ENCODE measurements around the gene SEZ6.

Gene SEZ6

GRCh38 chr17:28911411-28912045 is 94.3 kb downstream of the SEZ6 start:
- no peak overlapping the region for H2AFZ ChIP-seq (ENCODE audit: low read depth, low read length)
- TF ChIP-seq CTCF (IDR thresholded peaks at IDR 0.05; ENCODE audit: borderline replicate concordance, extremely low read depth, low read length, poor library complexity, severe bottlenecking), result no peak
- no peak for TF ChIP-seq EZH2 (IDR thresholded peaks at IDR 0.05; ENCODE audit: borderline replicate concordance, low read depth, low read length, severe bottlenecking)
- peaks cover 97% of the 10 kb centered on the region for H3K36me3 ChIP-seq (ENCODE audit: insufficient read depth, low read length)
- H3K9ac ChIP-seq (ENCODE audit: low read depth, low read length), result no peak overlapping the region
- no peak overlapping the region for H3K4me2 ChIP-seq (ENCODE audit: insufficient read depth, low read length)
- ATAC-seq (ENCODE audit: insufficient read depth, low read depth), result no peak
- DNase-seq, result no peak
- H3K9me3 ChIP-seq (ENCODE audit: insufficient read depth, low read length, severe bottlenecking), result no peaks in the 10 kb centered on the region
- H4K20me1 ChIP-seq (ENCODE audit: insufficient read depth, low read length), result peaks cover 12% of the 10 kb centered on the region
- no peaks in the 10 kb centered on the region for H3K79me2 ChIP-seq (ENCODE audit: insufficient read depth, low read length)
- H3K4me3 ChIP-seq (ENCODE audit: low read depth in 1 of 2, low read length in 2 of 2), result no peak overlapping the region
- H3K4me1 ChIP-seq (ENCODE audit: insufficient read depth, low read length), result no peaks in the 10 kb centered on the region
- H3K27ac ChIP-seq (ENCODE audit: low read length), result no peak overlapping the region
- no peaks in the 10 kb centered on the region for H3K27me3 ChIP-seq (ENCODE audit: insufficient read depth, low read length, poor library complexity)

- DNase-seq (no peak), ATAC-seq (ENCODE audit: insufficient read depth, low read depth) (no peak)
- H4K20me1 ChIP-seq (ENCODE audit: insufficient read depth, low read length), result peaks cover 12% of the 10 kb centered on the region
Measured at GRCh38 chr17:28910534-28910933, 95.3 kb downstream of the SEZ6 start.

GRCh38 chr17:28908640-28909167 is 97.1 kb downstream of the SEZ6 start:
- Histone ChIP-seq H3K9ac (ENCODE audit: low read depth, low read length) (no peak overlapping the region; the same call in 1 of the 2 replicates), H3K4me1 (ENCODE audit: insufficient read depth, low read length) (no peaks in the 10 kb centered on the region)

More at GRCh38 chr17:28910534-28910933, 95.3 kb downstream of the SEZ6 start:
- no peak for TF ChIP-seq CTCF (IDR thresholded peaks at IDR 0.05; ENCODE audit: borderline replicate concordance, extremely low read depth, low read length, poor library complexity, severe bottlenecking)
- no peak for TF ChIP-seq EZH2 (IDR thresholded peaks at IDR 0.05; ENCODE audit: borderline replicate concordance, low read depth, low read length, severe bottlenecking)
- H3K4me1 ChIP-seq (ENCODE audit: insufficient read depth, low read length), result no peaks in the 10 kb centered on the region
- no peak overlapping the region for H3K4me2 ChIP-seq (ENCODE audit: insufficient read depth, low read length)
- H3K9me3 ChIP-seq (ENCODE audit: insufficient read depth, low read length, severe bottlenecking), result no peaks in the 10 kb centered on the region
- no peak overlapping the region for H3K9ac ChIP-seq (ENCODE audit: low read depth, low read length)
- no peak overlapping the region for H3K4me3 ChIP-seq (ENCODE audit: low read depth in 1 of 2, low read length in 2 of 2)
- no peaks in the 10 kb centered on the region for H3K27me3 ChIP-seq (ENCODE audit: insufficient read depth, low read length, poor library complexity)
- H3K27ac ChIP-seq (ENCODE audit: low read length), result no peak overlapping the region
- H3K36me3 ChIP-seq (ENCODE audit: insufficient read depth, low read length), result peaks cover 93% of the 10 kb centered on the region
- H2AFZ ChIP-seq (ENCODE audit: low read depth, low read length), result no peak overlapping the region
- no peaks in the 10 kb centered on the region for H3K79me2 ChIP-seq (ENCODE audit: insufficient read depth, low read length)

More at GRCh38 chr17:28908640-28909167, 97.1 kb downstream of the SEZ6 start:
- H3K36me3 ChIP-seq (ENCODE audit: insufficient read depth, low read length), result peaks cover 77% of the 10 kb centered on the region
- H3K4me2 ChIP-seq (ENCODE audit: insufficient read depth, low read length), result no peak overlapping the region
- no peak for DNase-seq
- H3K4me3 ChIP-seq (ENCODE audit: low read depth in 1 of 2, low read length in 2 of 2), result no peak overlapping the region
- no peaks in the 10 kb centered on the region for H3K79me2 ChIP-seq (ENCODE audit: insufficient read depth, low read length)
- H2AFZ ChIP-seq (ENCODE audit: low read depth, low read length), result no peak overlapping the region
- ATAC-seq (ENCODE audit: insufficient read depth, low read depth), result no peak
- H3K27me3 ChIP-seq (ENCODE audit: insufficient read depth, low read length, poor library complexity), result no peaks in the 10 kb centered on the region
- H3K27ac ChIP-seq (ENCODE audit: low read length), result no peak overlapping the region
- peaks cover 12% of the 10 kb centered on the region for H4K20me1 ChIP-seq (ENCODE audit: insufficient read depth, low read length)
- no peak for TF ChIP-seq CTCF (IDR thresholded peaks at IDR 0.05; ENCODE audit: borderline replicate concordance, extremely low read depth, low read length, poor library complexity, severe bottlenecking)
- no peak for TF ChIP-seq EZH2 (IDR thresholded peaks at IDR 0.05; ENCODE audit: borderline replicate concordance, low read depth, low read length, severe bottlenecking)
- H3K9me3 ChIP-seq (ENCODE audit: insufficient read depth, low read length, severe bottlenecking), result no peaks in the 10 kb centered on the region
